SK-N-SH (cell line): ENCODE data around the gene LRRC10B.

Experiments used
- MXI1 ChIP-seq: IDR thresholded peaks from 2 replicates; pipeline ENCODE4 v1.6.1; 2012; ENCODE audit warnings: mild to moderate bottlenecking, low read depth, low read length, improper control_type of control experiment
- SIN3A ChIP-seq: IDR thresholded peaks from 2 replicates; pipeline ENCODE4 v1.6.1; 2012; ENCODE audit warnings: low read depth, mild to moderate bottlenecking, low read length, moderate library complexity, borderline replicate concordance
- TAF1 ChIP-seq: IDR thresholded peaks from 2 replicates; pipeline ENCODE4 v1.6.1; 2012; ENCODE audit warnings: low read depth, mild to moderate bottlenecking, low read length, moderate library complexity, borderline replicate concordance

DNA sequence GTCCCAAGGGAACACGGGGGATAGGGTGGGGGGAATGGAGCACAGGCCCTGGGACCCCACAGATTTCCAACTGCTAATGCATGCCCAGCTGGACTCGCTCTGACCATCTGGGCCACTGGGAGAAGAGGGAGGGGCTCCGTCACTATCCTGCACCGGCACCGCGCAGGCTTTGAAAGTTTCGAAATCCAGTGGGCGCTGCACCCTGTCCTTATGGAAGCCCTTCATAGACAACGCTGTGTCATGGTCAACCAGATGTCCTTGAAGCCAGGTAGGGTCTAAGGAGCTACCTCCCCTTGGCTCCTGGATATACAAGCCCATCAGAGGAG, 30.1 kb downstream of the LRRC10B start:
- TF ChIP-seq TAF1 (no peak), SIN3A (no peak), MXI1 (no peak)
